ENCODE measurements around the gene EPN3.

- TF ChIP-seq POLR2AphosphoS5 (IDR thresholded peaks at IDR 0.05) (no peak), POLR2A (IDR thresholded peaks at IDR 0.05) (no peak), CTCF (IDR thresholded peaks at IDR 0.05) (no peak), EP300 (IDR thresholded peaks at IDR 0.05) (no peak)
Measured at GRCh38 chr17:50514388-50514787, 18.1 kb upstream of the EPN3 start.
